GM18499 (cell line): ENCODE measurements around the gene SHISAL1.

Source experiments
- ATAC-seq: cut with Tn5 transposase; IDR thresholded peaks from one replicate; pipeline ENCODE4 v1.9.1; 2021; ENCODE audit warnings: moderate number of reproducible peaks; ENCODE audit not compliant: insufficient read depth, unreplicated experiment

The SHISAL1 gene

GRCh38 chr22:44266796-44267760 is 45.7 kb downstream of the SHISAL1 start:
- ATAC-seq = no peak

DNA sequence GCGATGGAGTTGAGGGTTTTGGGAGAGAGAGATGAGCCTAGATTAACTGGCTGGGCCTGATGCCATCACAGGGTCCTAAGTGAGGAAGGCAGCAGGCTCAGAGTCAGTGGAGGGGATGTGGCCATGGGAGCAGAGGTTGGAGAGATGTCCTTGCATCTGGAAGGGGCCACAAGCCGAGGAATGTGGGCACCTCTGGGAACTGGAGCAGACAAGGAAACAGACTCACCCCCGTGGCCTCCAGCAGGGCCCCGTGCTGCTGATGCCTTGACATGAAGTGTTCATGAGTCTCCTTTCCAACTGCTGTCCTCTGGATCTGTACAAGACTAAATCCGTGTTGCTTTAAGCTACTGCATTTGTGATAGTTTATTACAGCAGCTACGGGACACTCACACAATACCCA is 49.2 kb downstream of the SHISAL1 start:
- ATAC-seq = no peak

GRCh38 chr22:44261861-44262595 is 50.7 kb downstream of the SHISAL1 start:
- no peak for ATAC-seq

- no peak for ATAC-seq
These were observed 51.4 kb downstream of the SHISAL1 start for GRCh38 chr22:44261164-44261860.

DNA sequence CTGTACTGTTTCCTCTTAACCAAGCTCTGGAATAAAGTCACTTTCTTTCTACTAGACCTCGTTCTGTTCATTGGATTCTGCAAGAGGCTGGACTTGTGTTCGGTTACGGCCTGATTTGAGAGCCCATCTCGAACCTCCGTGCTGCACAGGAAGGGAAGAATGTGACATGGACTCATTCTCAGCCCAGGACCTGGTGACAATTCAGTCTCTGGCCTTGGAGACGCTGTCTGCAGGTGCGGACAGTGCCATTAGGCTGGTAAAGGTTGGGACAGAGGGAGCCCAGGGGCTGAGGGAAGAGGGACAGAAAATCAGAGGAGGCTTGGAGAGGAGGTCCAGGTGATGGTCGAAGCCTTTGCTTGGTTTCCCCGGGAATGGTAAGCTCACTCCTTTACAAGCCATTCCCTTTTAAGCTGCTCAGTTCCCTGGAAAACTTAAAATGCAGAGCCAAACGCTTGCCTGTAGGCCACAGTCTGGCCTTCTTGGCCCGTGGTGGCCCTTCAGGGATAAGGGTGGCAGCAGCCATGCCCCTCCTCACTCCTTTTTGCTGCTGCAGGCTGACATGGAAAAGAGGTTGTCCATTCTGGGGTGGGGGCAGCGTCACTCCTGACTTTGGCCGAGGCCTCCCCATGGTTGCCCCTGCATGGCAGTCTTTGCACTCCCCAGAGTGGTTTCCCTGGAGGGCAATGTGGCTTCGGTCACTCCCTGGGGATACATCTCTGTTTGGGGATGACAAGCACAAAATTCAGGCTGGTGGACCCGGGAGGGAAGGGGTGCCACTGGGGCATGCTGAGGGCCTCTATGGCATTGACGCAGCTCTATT is 52.3 kb downstream of the SHISAL1 start:
- ATAC-seq = no peak

DNA sequence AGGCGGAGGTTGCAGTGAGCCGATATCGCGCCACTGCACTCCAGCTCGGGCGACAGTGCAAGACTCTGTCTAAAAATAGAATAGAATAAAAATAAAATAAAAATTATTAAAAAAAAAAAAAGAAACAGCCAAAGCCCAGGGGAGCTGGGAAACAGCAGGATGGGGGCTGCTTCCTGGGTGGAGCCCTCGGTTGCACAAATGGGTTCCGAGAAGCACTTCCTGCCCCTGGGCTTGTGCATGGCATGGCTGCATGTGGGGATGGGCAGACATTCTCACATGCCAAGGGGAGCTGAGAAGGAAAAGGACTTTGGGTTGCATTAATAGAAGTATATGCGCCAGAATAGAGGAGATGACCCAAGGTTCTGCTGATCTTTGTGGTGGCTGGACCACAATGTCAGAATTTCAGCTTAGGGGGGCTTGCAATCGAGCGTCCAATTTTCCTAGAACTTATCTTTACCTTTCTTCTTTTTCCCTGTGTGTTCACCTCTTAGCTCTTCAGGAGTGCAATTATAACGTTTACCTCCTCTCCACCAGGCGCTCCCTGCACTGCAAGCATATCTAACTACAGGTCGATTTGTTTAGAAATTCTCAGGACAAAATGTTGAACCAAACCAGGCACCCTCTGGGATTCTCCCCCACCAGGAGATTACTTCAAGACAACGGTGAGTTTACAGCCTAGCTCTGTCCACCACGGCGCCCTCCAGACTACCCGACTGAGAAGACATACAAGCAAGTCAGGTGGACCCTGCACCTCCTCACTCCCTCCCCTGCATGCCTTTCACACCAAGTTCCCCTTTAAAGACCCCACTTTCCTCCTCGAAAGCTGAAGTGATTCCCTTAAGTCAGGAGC is 53.2 kb downstream of the SHISAL1 start:
- ATAC-seq = no peak

DNA sequence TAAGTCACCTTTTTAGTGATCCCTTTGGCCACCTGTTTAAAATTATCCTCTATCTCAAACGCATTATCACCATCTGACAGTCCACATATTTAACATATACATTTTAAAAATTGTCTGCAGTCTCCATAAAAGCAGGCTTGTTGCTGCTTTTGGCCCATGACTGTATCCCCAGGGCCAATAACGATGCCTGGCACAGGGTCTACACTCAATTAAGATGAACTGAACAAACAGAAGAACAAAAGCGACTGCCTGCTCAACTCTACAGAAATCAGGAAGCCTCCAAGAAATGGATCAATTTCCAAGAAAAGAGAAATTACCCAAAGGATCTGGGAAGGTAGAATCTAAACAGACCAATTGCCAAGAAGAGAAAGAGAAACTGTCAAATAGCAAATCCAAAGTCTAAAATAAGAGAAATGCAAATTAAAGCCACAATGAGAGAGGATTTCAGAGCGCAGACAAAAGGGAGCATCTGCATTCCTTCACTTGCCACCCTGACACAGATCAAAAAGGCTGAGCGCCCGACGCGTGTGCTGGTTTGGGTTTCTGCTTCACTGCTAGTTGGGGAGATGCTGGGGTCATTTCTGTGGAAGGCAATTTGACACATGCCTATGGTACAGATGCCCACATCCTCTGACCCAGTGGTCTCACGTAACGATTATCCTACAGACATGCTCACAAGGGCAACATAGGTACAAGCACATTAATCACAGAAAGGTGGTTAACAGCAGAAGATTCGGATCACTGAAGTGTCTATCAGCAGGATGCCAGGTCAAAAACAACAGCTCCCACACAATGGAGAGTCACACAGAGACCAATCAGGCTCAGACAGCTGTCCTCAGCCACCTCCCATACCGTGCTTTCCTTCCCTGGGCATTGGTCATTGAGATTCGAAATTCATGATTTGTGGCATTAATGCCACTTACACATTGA is 55.9 kb downstream of the SHISAL1 start:
- ATAC-seq = no peak

DNA sequence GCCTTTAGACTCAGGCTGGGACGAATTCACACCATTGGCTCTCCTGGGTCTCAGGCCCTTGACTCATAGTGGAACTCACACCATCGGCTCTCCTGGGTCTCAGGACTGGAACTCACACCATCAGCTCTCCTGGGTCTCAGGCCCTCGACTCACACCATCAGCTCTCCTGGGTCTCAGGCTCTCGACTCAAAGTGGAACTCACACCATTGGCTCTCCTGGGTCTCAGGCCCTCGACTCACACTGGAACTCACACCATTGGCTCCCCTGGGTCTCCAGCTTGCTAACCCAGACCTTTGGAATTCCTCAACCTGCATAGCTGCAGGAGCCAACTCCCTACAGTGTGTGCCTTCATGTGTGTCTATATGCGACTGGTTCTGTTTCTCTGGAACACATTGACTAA is 56.7 kb downstream of the SHISAL1 start:
- ATAC-seq = no peak

- ATAC-seq = no peak
These were observed 57.9 kb downstream of the SHISAL1 start for GRCh38 chr22:44254811-44255210.

- ATAC-seq = no peak
These were observed 63.2 kb downstream of the SHISAL1 start for GRCh38 chr22:44249376-44250147.

- no peak for ATAC-seq
These were observed 63.8 kb downstream of the SHISAL1 start for GRCh38 chr22:44248926-44249325.

- ATAC-seq = no peak
These were observed 64.5 kb downstream of the SHISAL1 start for GRCh38 chr22:44247923-44248892.

GRCh38 chr22:44247346-44247745 is 65.4 kb downstream of the SHISAL1 start:
- no peak for ATAC-seq

DNA sequence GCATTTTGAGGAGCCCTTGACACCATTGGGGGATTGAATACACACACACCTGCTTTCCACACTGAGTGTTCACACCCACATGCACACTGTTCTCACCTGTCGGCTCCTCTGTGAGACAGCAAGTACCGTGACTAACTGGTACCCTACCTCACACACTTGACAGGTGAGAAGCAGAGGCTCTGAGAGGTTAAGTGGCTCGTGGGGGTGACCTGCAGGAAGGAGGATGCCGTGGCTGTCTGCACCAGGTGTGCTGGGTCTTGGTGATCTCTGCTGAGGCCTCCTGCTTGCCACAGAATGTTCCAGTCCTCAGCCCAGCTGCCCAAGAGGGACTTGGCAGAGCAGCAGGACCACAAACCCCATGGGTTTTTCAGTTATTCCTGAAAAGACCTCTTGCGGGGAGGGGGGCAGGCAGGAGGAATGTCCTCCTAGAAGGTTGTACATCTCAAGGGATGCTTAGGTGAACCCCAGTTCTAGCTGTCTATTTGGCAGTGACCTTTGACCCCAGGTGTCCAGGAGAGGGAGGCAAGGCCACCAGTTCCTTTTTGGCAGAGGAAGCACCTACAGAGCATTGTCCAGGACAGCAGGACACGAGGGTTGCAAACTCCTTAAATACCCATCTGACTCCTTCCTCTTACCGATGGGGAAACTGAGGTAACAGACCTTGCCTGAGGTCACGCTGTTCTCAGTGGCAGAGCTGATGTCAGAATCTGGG is 66.0 kb downstream of the SHISAL1 start:
- no peak for ATAC-seq

DNA sequence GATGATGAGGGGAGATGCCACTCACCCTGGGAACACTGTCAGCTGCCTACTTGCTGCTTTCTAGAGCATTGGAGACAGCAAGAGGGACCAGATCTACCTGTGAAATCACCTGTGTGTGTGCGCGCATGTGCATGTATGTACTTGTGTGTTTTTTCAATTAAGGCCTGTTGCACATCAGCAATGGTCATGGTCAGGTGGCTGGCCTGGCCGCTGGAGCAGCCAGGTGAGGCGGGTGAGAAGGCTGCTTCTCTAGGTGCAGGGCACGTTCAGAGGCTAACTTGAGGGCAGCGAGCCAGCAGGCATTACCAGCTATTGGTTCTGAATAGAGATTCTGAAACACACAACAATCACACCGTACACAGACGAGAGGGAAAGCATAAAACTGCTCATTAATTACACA is 66.9 kb downstream of the SHISAL1 start:
- ATAC-seq = no peak

- ATAC-seq = no peak
These were observed 67.3 kb downstream of the SHISAL1 start for GRCh38 chr22:44245438-44245837.
